K562 (cell line): ENCODE data around the gene TMSB10. TPM values are rescaled to one million over a fixed set of nuclear protein-coding genes. Genes with fewer than 3 reads are reported as not detected.

ENCODE experiments used
- CBX5 ChIP-seq: IDR thresholded peaks from 2 replicates; pipeline ENCODE4 v1.6.1; 2014; ENCODE audit warnings: low read depth, borderline replicate concordance
- CXXC5 ChIP-seq: fragments of 250-450 bp; sonication (Bioruptor Pico); IDR thresholded peaks from 2 replicates; pipeline ENCODE4 v1.8.0; 2022; ENCODE audit warnings: inconsistent platforms, mild to moderate bottlenecking, moderate library complexity
- DACH1 ChIP-seq: fragments of 450-650 bp; IDR thresholded peaks from 2 replicates; pipeline ENCODE4 v1.6.1; 2018; ENCODE audit not compliant: partially characterized antibody
- EHMT2 ChIP-seq: fragments of 450-650 bp; IDR thresholded peaks from 2 replicates; pipeline ENCODE4 v1.6.1; 2018; ENCODE audit warnings: antibody characterized with exemption
- ETV1 ChIP-seq: fragments of 450-650 bp; conservative IDR thresholded peaks from 2 replicates; pipeline ENCODE4 v1.6.1; 2016; ENCODE audit warnings: missing genetic modification characterization, control low read depth, low read depth, missing compliant biosample characterization
- EZH2 ChIP-seq: IDR thresholded peaks from 2 replicates; pipeline ENCODE4 v1.6.1; 2012; ENCODE audit warnings: low read depth, mild to moderate bottlenecking, inconsistent platforms, low read length, borderline replicate concordance
- FOXK2 ChIP-seq, 2 experiments: fragments of 450-650 bp; IDR thresholded peaks in 1 of 2; conservative IDR thresholded peaks in 1 of 2; 2 replicates each; pipeline ENCODE4 v1.6.1; 2016; ENCODE audit warnings: low read depth in 2 of 2, mild to moderate bottlenecking in 1 of 2
- GABPB1 ChIP-seq: sonication (generic); formaldehyde crosslinking; IDR thresholded peaks from 2 replicates; pipeline ENCODE4 v1.8.0; 2022; ENCODE audit warnings: mild to moderate bottlenecking, missing genetic modification reagents
- HDAC2 ChIP-seq: fragments of 450-650 bp; IDR thresholded peaks from 2 replicates; pipeline ENCODE4 v1.6.1; 2016; ENCODE audit warnings: mild to moderate bottlenecking
- MAZ ChIP-seq, 2 experiments: fragments of 450-650 bp in 1 of 2; sonication (generic) in 1 of 2; formaldehyde crosslinking; IDR thresholded peaks in 1 of 2; conservative IDR thresholded peaks in 1 of 2; 2 replicates each; pipeline versions ENCODE4 v1.4.0 to v1.5.0; 2020; ENCODE audit warnings: mild to moderate bottlenecking in 1 of 2, missing genetic modification reagents in 1 of 2
- MCM5 ChIP-seq: fragments of 450-650 bp; IDR thresholded peaks from 2 replicates; pipeline ENCODE4 v1.6.1; 2016; ENCODE audit warnings: low read depth
- POLR2AphosphoS5 ChIP-seq: IDR thresholded peaks from 2 replicates; pipeline ENCODE4 v1.6.1; 2011; ENCODE audit warnings: mild to moderate bottlenecking, low read depth, low read length, moderate library complexity; ENCODE audit not compliant: control insufficient read depth, insufficient read depth
- SP2 ChIP-seq: IDR thresholded peaks from 2 replicates; pipeline ENCODE4 v1.6.1; 2011; ENCODE audit warnings: mild to moderate bottlenecking, low read depth, low read length, moderate library complexity; ENCODE audit not compliant: poor library complexity, severe bottlenecking; ENCODE audit errors: extremely low read depth
- STAG1 ChIP-seq: sonication (generic); formaldehyde crosslinking; IDR thresholded peaks from 2 replicates; pipeline ENCODE4 v1.5.0; 2020; ENCODE audit warnings: missing genetic modification reagents, borderline replicate concordance
- TRIM28 ChIP-seq: fragments of 450-650 bp; IDR thresholded peaks from 2 replicates; pipeline ENCODE4 v1.6.1; 2017
- ZEB2 ChIP-seq: fragments of 450-650 bp; IDR thresholded peaks from 2 replicates; pipeline ENCODE4 v1.6.1; 2016
- ZFP36 ChIP-seq: fragments of 150-350 bp; IDR thresholded peaks from 2 replicates; pipeline ENCODE4 v1.6.1; 2018; ENCODE audit warnings: low read length, low read depth; ENCODE audit not compliant: partially characterized antibody
- ZMIZ1 ChIP-seq, 2 experiments: fragments of 150-350 bp in 1 of 2; IDR thresholded peaks; 2 replicates each; pipeline ENCODE4 v1.6.1; 2012 to 2016; ENCODE audit warnings: low read depth in 2 of 2, low read length in 2 of 2, mild to moderate bottlenecking in 1 of 2, moderate library complexity in 1 of 2
- ZNF23 ChIP-seq: fragments of 250-450 bp; sonication (Bioruptor Pico); IDR thresholded peaks from 2 replicates; pipeline ENCODE4 v1.4.0; 2020; ENCODE audit warnings: mild to moderate bottlenecking
- ZNF431 ChIP-seq: sonication (generic); formaldehyde crosslinking; IDR thresholded peaks from 2 replicates; pipeline ENCODE4 v1.8.0; 2022; ENCODE audit warnings: mild to moderate bottlenecking, missing genetic modification reagents
- polyA plus RNA-seq, 8 experiments: library from polyadenylated mRNA; depleted of rRNA in 4 of 8; stranded (reverse) in 5 of 8; unstranded in 3 of 8; fragments of >200 nt; fragmentation: Nextera tagmentation in 2 of 8; fragmentation: Illumina TruSeq in 1 of 8; extraction: Ambion mirVana in 2 of 8; extraction: Trizol in 1 of 8; gene quantifications; 2 replicates each; pipeline versions ENCODE4 v1.2.1 to v1.2.3, GENCODE V29; 2011 to 2014; ENCODE audit warnings: inconsistent platforms in 1 of 8, missing spikeins in 1 of 8
- total RNA-seq, 7 experiments: library from RNA; depleted of rRNA in 6 of 7; stranded (reverse); fragments of >200 nt in 6 of 7; fragmentation: Illumina TruSeq in 2 of 7; extraction: Trizol in 2 of 7; gene quantifications; 2 replicates each; pipeline versions ENCODE4 v1.2.1 to v1.2.3, GENCODE V29; 2011 to 2021; ENCODE audit warnings: low replicate concordance in 1 of 7
- TF ChIP-seq, protein P1 (sequence below), 2 experiments: fragments of 450-650 bp in 1 of 2; sonication (generic) in 1 of 2; formaldehyde crosslinking in 1 of 2; IDR thresholded peaks in 1 of 2; conservative IDR thresholded peaks in 1 of 2; 2 replicates each; pipeline versions ENCODE4 v1.6.1 to v1.8.1; 2016 to 2023; ENCODE audit warnings: mild to moderate bottlenecking in 2 of 2, moderate library complexity in 2 of 2, inconsistent platforms in 1 of 2, missing genetic modification reagents in 1 of 2
- TF ChIP-seq, protein P2 (sequence below): fragments of 450-650 bp; IDR thresholded peaks from 2 replicates; pipeline ENCODE4 v1.6.1; 2014; ENCODE audit warnings: low read depth, mild to moderate bottlenecking, moderate library complexity, borderline replicate concordance

The TMSB10 gene
- total and polyA plus RNA-seq, 9 of the 15 experiments (the other 6 are each of a cell fraction or from before 2014, with no cell fraction given) = 382 to 2,226 (median 959) TPM

- TF ChIP-seq HDAC2 (peak; percentile 67; the same call in 1 of the 2 replicates), ZEB2 (0 out of 2 replicates have a peak, but pooled peaks have one; percentile 52), MAZ (CRISPR knock-in tag; conservative IDR thresholded peaks at IDR 0.05 in 1 of 2, IDR thresholded peaks at IDR 0.05 in 1 of 2) (peak; percentile 71 to 81), CXXC5 (CRISPR knock-in tag) (peak; percentile 74; the same call in 1 of the 2 replicates), TRIM28 (peak; percentile 43; the same call in 1 of the 2 replicates), CBX5 (peak; percentile 56; the same call in 1 of the 2 replicates), ZFP36 (peak; percentile 43), MCM5 (no peak), FOXK2 (conservative IDR thresholded peaks at IDR 0.05 in 1 of 2, IDR thresholded peaks at IDR 0.05 in 1 of 2; ENCODE audit: low read depth in 2 of 2) (peak; percentile 11 to 39; a peak in 1 of 4 replicates), STAG1 (CRISPR knock-in tag) (peak; percentile 67; the same call in 1 of the 2 replicates), ZMIZ1 (IDR thresholded peaks at IDR 0.05; ENCODE audit: low read depth in 2 of 2, low read length in 2 of 2) (0 out of 4 replicates have a peak, but pooled peaks of 1 of the 2 experiments have one; percentile 9), ZNF431 (CRISPR knock-in tag) (peak; percentile 72; the same call in 1 of the 2 replicates), ZNF23 (CRISPR knock-in tag) (no peak), DACH1 (peak; percentile 69), EZH2 (no peak), POLR2AphosphoS5 (peak; percentile 67), GABPB1 (CRISPR knock-in tag) (peak; percentile 77), ETV1 (tag) (peak; percentile 71), EHMT2 (0 out of 2 replicates have a peak, but pooled peaks have one; percentile 5), SP2 (no peak)
- TF ChIP-seq, protein P1, sequence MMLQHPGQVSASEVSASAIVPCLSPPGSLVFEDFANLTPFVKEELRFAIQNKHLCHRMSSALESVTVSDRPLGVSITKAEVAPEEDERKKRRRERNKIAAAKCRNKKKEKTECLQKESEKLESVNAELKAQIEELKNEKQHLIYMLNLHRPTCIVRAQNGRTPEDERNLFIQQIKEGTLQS (IDR thresholded peaks at IDR 0.05) = no peak
- TF ChIP-seq, protein P1 (CRISPR knock-in tag; conservative IDR thresholded peaks at IDR 0.05) = peak; percentile 69
- TF ChIP-seq, protein P2, sequence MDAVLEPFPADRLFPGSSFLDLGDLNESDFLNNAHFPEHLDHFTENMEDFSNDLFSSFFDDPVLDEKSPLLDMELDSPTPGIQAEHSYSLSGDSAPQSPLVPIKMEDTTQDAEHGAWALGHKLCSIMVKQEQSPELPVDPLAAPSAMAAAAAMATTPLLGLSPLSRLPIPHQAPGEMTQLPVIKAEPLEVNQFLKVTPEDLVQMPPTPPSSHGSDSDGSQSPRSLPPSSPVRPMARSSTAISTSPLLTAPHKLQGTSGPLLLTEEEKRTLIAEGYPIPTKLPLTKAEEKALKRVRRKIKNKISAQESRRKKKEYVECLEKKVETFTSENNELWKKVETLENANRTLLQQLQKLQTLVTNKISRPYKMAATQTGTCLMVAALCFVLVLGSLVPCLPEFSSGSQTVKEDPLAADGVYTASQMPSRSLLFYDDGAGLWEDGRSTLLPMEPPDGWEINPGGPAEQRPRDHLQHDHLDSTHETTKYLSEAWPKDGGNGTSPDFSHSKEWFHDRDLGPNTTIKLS = peak; percentile 60; the same call in 1 of the 2 replicates
Measured at GRCh38 chr2:84925724-84926376, 20.4 kb downstream of the TMSB10 start (continued).
